Activated CD8-positive, alpha-beta memory T cell treated with anti-CD3 and anti-CD28 coated beads for 36 hours (primary cell): Measurements from ENCODE around the gene RBM17. TPM values are rescaled to one million over a fixed set of nuclear protein-coding genes. Genes with fewer than 3 reads are reported as not detected.
"Not testable (repeated sequence)": the region's sequence is repeated elsewhere in the genome, so short reads cannot be mapped to it uniquely, and the experiment has no call there.

Experiments
- CTCF ChIA-PET: fragments of 350-600 bp; sonication (Branson Sonifier 250); formaldehyde crosslinking; loops from one replicate; lab custom pipeline; 2021; ENCODE audit warnings: antibody characterized with exemption; lab: Charles Lee
- POLR2A ChIA-PET: fragments of 350-600 bp; sonication (Branson Sonifier 250); formaldehyde crosslinking; loops from one replicate; lab custom pipeline; 2021; ENCODE audit warnings: antibody characterized with exemption; lab: Charles Lee
- total RNA-seq, 2 experiments: library from RNA; stranded (reverse); gene quantifications; one replicate each; pipeline ENCODE4 v1.2.3, GENCODE V29; 2021

RBM17 gene
- total RNA-seq, 2 experiments from 2014 or later = 289 to 298 TPM

DNA sequence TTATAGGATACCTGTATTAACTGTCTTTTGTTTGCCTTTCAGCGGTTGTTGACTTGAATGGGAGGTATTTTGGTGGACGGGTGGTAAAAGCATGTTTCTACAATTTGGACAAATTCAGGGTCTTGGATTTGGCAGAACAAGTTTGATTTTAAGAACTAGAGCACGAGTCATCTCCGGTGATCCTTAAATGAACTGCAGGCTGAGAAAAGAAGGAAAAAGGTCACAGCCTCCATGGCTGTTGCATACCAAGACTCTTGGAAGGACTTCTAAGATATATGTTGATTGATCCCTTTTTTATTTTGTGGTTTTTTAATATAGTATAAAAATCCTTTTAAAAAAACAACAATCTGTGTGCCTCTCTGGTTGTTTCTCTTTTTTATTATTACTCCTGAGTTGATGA, 26.6 kb downstream of the RBM17 start:
- CTCF ChIA-PET = no interaction called here
- POLR2A ChIA-PET = interaction anchor here (1.2 kb wide), 1 partner anchor 21 kb away, joined by 5 read pairs; no protein-coding TSS in a partner anchor

GRCh38 chr10:6115824-6116350, 27.1 kb downstream of the RBM17 start:
- ChIA-PET POLR2A (no interaction called here), CTCF (no interaction called here)

- ChIA-PET CTCF (no interaction called here), POLR2A (no interaction called here)
Measured at GRCh38 chr10:6116806-6117205, 28.0 kb downstream of the RBM17 start.

DNA sequence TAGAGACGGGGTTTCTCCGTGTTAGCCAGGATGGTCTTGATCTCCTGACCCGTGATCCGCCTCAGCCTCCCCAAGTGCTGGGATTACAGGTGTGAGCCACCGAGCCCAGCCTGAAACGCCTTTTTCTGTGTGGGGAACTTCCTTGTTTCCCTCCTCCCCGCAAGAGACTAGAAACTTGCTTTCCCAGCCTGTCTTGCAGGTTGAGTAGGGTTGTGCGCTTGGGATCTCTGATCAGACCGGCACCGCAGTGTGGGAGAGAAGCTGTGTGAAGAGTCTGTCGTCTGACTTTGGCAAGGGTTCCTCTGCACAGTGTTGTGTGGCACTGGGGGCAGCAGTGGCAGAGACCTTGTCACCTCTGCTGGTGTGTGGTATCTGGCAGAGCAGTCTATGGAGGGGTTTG, 28.9 kb downstream of the RBM17 start:
- POLR2A ChIA-PET = no interaction called here
- CTCF ChIA-PET = interaction anchor here (1.2 kb wide), 1 partner anchor 34 kb away, joined by 3 read pairs; no protein-coding TSS in a partner anchor

DNA sequence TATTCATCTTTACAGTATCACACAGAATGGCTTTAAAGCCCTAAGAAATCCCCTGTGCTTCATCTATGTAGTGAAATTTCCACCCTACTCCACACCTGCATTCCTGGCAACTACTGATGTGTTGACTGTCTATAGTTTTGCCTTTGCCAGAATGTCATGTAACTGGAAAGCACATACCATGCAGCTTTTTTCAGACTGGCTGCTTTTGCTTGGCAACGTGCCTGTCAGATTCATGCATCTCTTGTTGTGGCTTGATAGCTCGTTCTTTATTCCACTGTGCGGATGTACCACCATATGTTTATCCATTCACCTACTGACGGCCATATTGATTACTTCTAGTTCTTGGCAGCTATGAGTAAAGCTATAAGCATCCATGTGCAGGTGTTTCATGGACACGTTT, 30.6 kb downstream of the RBM17 start:
- CTCF ChIA-PET = interaction anchor here (1.0 to 1.1 kb wide), 2 partner anchors 10 to 83 kb away, joined by 3 to 4 read pairs; no protein-coding TSS in a partner anchor
- POLR2A ChIA-PET = interaction anchor here (1.0 kb wide), 1 partner anchor 10 kb away, joined by 4 read pairs; no protein-coding TSS in a partner anchor

DNA sequence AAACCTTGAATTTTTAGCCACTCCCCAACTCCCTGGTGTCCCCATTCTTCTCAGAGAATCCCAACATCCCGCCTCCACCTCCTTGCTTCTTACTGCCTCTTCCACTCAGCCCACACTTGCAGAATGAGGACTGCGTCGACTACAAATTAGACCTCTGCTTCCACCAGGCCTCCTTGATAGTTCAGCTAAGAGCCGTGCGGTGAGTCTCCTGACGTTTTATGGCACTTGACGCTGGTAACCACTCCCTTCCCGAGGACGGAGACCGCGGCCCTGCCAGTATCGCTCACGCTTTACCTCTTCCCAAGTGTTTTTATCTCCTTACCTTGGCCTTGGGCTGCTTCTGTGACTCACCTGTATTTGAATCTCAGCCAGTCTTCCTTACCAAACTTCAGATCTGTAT, 31.1 kb downstream of the RBM17 start:
- ChIA-PET POLR2A (no interaction called here), CTCF (interaction anchor here (0.6 to 1.1 kb wide), 3 partner anchors 10 to 84 kb away, joined by 3 to 4 read pairs (median 3); no protein-coding TSS in a partner anchor)

DNA sequence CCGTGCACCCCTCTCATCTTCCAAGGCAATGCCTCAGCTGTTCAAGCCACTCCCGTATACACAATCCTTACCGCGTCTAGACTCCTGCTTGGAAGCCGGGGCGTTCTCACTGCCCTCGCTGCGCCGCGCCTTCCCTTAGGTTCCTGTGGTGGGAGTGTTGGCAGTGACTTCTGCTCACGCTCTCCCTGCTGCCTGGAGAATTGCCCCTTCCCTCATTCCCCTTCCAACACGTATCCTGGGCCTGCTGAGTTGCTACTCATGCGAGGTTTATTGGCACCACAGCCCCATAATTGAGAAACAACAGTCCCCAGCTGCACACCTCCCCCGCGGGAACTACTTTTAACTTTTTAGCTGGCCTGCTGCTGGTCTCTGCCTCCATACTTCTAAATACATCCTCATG, 31.9 kb downstream of the RBM17 start:
- CTCF ChIA-PET = interaction anchor here (0.6 kb wide), 1 partner anchor 84 kb away, joined by 3 read pairs; no protein-coding TSS in a partner anchor
- POLR2A ChIA-PET = no interaction called here

GRCh38 chr10:6121146-6121545, 32.3 kb downstream of the RBM17 start:
- ChIA-PET CTCF (no interaction called here), POLR2A (no interaction called here)

- POLR2A ChIA-PET = interaction anchor here (0.6 kb wide), 1 partner anchor 42 kb away, joined by 3 read pairs; no protein-coding TSS in a partner anchor
- CTCF ChIA-PET = no interaction called here
Measured at GRCh38 chr10:6123532-6123931, 34.7 kb downstream of the RBM17 start.

DNA sequence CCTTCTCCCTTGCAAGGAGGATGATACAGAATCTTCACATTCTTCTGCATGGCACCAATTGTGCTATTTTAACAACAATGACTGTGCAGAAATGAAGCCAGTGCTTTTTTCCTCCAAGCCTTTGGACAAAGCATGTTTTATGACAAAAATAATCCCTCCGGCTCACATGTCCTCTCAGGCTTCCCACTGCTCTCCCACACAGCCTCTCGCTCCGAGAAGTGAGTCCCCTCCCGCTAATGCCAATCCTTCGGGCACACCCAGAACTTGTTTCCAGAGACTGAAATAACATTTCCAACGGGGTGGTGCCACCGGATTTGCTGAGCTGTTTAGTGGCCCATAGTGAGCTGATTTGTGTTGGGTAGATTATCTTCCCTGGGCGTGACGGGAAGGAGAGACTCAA, 35.8 kb downstream of the RBM17 start:
- POLR2A ChIA-PET = no interaction called here
- CTCF ChIA-PET = interaction anchor here (0.5 to 0.6 kb wide), 2 partner anchors 8 to 168 kb away, joined by 3 to 5 read pairs; no protein-coding TSS in a partner anchor

DNA sequence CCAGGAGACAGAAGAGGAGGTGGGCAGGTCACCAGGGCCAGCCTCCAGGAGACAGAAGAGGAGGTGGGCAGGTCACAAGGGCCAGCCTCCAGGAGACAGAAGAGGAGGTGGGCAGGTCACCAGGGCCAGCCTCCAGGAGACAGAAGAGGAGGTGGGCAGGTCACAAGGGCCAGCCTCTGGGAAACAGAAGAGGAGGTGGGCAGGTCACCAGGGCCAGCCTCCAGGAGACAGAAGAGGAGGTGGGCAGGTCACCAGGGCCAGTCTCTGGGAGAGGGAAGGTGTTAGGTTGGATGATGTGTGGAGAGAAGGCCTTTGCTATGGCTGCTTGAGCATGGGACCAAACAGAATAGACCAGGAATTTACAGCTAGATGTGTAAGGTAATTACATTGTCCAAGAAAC, 38.6 kb downstream of the RBM17 start:
- CTCF ChIA-PET, POLR2A ChIA-PET: not testable (repeated sequence)

DNA sequence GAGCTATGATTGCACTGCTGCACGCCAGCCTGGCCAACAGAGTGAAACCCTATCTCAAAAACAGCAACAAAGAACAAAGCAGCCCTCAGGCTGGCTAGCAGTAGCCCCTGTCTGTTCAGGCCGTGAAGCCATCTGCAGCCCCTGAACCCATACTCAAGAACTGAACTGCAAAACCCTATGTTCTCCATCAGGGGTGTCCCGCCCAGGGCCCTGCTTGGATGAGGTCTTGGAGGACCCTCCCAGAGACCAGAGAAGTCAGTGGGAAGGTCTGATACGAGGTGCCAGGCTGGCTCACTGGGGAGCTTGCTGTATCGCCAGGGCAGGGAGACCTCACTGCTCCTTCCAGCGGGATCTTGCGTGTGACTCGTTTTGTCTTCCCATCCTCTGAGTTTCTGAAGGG, 39.3 kb downstream of the RBM17 start:
- POLR2A ChIA-PET = no interaction called here
- CTCF ChIA-PET = no interaction called here

DNA sequence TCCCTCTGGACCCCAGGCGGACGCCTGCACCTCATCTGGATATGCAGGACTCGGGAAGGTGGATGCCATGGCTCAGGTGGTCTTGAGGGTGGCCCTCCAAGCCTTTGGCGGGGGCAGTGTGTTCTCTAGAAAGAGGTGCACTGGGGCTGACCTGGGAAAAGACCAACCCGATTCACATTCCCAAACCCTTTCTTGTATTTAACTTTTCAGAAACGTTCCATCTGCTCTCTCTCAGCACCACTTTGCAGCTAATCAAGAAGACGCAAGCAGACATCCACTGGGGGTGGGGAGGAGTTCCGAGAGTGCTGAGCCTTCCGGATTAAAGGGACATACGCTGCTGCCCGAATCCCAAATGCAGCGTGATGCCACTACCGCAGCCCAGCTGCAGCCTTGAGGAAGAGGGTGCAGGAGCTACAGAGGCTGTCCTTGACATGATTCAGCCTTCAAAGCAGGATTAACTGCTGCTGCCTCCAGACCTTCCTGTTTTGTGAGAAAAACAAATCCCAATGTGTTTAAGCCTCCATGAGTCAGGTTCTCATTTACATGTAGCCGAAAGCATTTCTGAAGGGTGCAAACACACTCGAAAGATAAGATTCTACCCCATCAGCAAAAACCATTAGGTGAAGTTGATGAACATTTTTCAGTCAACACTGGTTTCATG, 39.9 kb downstream of the RBM17 start:
- CTCF ChIA-PET = interaction anchor here (1.2 to 3.2 kb wide), 2 partner anchors 15 to 74 kb away, joined by 3 to 16 read pairs; partner anchors contain the start of gene PFKFB3
- POLR2A ChIA-PET = interaction anchor here (1.2 to 1.5 kb wide), 2 partner anchors 16 to 74 kb away, joined by 3 to 6 read pairs; partner anchors contain the start of gene PFKFB3

DNA sequence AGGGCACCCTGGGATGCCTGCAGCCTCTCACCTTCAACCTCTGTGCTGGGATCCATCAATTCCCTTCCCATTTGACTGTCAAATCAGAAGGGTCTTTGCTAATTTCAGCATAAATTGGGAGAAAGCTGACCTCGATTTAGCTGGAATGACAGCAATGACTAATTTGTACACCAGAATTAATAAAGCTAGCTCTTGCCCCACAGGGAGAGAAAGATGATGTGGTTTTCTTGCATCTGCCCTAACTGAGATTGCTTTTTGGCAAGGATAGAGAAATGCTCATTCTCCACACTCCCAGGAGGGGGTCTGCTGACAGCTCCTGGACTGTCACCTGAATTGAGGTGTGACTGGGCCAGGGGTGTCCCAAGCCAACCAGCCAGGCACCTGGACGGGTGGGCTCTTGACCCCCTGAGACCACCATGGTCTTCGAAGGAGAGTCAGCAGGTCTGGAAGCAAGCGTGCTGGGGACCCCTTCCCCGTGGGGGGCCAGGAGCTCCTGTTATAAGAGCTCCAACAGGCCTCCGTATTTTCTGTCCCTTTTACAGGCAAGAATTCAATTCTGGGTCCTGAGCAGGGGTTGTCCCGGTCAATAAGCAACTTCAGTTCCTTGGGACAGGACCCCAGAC, 42.1 kb downstream of the RBM17 start:
- ChIA-PET CTCF (interaction anchor here (0.6 to 3.2 kb wide), 7 partner anchors 13 to 1049 kb away, joined by 3 to 16 read pairs (median 3); partner anchors contain the start of gene PFKFB3), POLR2A (interaction anchor here (1.1 to 1.4 kb wide), 2 partner anchors 14 to 72 kb away, joined by 3 to 11 read pairs; partner anchors contain the start of gene PFKFB3)

GRCh38 chr10:6133331-6134098, 44.7 kb downstream of the RBM17 start:
- ChIA-PET CTCF (interaction anchor here (0.7 to 2.0 kb wide), 4 partner anchors 9 to 43 kb away, joined by 3 to 5 read pairs (median 4); no protein-coding TSS in a partner anchor), POLR2A (no interaction called here)

GRCh38 chr10:6134099-6134823, 45.4 kb downstream of the RBM17 start:
- POLR2A ChIA-PET = no interaction called here
- CTCF ChIA-PET = interaction anchor here (0.7 to 2.0 kb wide), 4 partner anchors 8 to 68 kb away, joined by 3 to 5 read pairs (median 4); partner anchors contain the start of gene PFKFB3

DNA sequence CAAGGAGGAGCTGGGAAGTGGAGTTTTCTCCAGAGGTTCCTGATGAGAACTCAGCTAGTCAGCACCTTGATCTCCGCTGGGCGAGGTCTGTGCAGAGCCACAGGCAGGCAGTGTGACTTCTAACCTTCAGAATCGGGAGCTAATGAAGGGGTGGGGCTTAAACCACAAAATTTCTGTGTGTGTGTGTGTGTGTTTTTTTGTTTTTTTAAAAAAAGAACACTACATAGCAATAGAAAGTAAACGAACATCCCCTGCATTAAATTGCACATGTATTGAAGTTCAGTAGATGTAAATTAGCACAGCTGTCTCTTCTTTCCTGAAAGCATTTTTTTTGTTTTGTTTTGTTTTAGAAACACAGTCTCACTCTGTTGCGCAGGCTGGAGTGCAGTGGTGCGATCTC, 46.2 kb downstream of the RBM17 start:
- POLR2A ChIA-PET = no interaction called here

DNA sequence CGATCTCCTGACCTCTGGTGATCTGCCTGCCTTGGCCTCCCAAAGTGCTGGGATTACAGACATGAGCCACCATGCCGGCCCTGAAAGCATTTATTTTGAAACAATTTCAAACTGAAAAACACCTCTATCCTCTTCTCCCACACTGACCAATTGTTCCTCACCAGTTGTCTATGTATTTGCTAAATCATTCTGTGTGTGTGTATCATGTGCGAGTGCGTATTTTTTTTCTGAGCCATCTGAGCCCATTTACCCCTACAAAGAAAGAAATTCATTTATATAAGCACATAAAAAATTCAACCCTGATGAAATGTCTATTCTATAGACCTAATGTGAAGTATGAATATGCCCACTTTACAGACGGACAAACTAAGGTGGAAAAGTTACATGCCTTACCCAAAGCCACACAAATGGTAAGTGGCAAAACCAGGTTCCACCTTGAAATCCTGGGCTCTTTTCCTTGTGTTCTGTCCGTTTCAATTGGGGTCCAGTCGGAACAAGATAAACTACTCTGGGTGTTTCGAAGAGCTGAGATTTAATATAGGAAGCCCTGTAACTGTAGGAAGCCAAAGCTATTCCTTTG, 46.8 kb downstream of the RBM17 start:
- POLR2A ChIA-PET = interaction anchor here (0.9 to 1.4 kb wide), 5 partner anchors 9 to 358 kb away, joined by 3 to 7 read pairs (median 4); no protein-coding TSS in a partner anchor
- CTCF ChIA-PET = interaction anchor here (0.9 to 1.7 kb wide), 8 partner anchors 9 to 266 kb away, joined by 3 to 6 read pairs (median 4); partner anchors contain the start of gene PFKFB3

More for the DNA sequence above, 46.2 kb downstream of the RBM17 start:
- CTCF ChIA-PET = interaction anchor here (0.7 to 2.0 kb wide), 4 partner anchors 18 to 68 kb away, joined by 3 to 5 read pairs (median 4); partner anchors contain the start of gene PFKFB3
